Activated T-helper 1 cell treated with Interleukin-2 at 50 U/mL for 16 hours (primary cell): Measurements from ENCODE around the gene DNAJC5.

ENCODE experiments used
- DNase-seq: peaks from one replicate; pipeline ENCODE4 v3.0.0-alpha.2; 2020; ENCODE audit warnings: low read depth

Gene DNAJC5

GRCh38 chr20:63982937-63983336, 88.0 kb downstream of the DNAJC5 start:
- no peak for DNase-seq
